ENCODE measurements around the gene SLC12A7.

- TF ChIP-seq CTCF (conservative IDR thresholded peaks at IDR 0.05): no peak
- no peak for TF ChIP-seq ZFX (IDR thresholded peaks at IDR 0.05)
Measured at GRCh38 chr5:1107167-1108022, 4.5 kb downstream of the SLC12A7 start.
